HL-60/S4 (cell line): ENCODE data around the gene TMEM52B.
"Not testable (repeated sequence)": the region's sequence is repeated elsewhere in the genome, so short reads cannot be mapped to it uniquely, and the experiment has no call there.

Experiments used
- in situ Hi-C: fragments of 300-500 bp; cut with MboI; formaldehyde crosslinking; loops from 2 replicates; pipeline ENCODE4 v1.14.3; 2022; ENCODE audit warnings: low sequenced_read_pairs

TMEM52B gene

DNA sequence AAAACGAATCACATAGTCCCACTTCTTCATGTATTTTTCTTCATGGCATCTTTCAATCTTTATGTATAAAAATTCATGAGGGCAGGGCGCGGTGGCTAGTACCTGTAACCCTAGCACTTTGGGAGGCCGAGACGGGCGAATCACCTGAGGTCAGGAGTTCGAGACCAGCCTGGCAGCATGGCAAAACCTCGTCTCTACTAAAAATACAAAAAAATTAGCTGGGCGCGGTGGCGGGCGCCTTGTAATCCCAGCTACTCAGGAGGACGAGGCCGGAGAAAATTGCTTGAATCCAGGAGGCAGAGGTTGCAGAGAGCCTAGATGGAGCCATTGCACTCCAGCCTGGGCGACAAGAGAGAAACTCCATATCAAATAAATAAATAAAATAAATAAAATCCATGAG, 31.4 kb downstream of the TMEM52B start:
- in situ Hi-C loops: no loop called here

DNA sequence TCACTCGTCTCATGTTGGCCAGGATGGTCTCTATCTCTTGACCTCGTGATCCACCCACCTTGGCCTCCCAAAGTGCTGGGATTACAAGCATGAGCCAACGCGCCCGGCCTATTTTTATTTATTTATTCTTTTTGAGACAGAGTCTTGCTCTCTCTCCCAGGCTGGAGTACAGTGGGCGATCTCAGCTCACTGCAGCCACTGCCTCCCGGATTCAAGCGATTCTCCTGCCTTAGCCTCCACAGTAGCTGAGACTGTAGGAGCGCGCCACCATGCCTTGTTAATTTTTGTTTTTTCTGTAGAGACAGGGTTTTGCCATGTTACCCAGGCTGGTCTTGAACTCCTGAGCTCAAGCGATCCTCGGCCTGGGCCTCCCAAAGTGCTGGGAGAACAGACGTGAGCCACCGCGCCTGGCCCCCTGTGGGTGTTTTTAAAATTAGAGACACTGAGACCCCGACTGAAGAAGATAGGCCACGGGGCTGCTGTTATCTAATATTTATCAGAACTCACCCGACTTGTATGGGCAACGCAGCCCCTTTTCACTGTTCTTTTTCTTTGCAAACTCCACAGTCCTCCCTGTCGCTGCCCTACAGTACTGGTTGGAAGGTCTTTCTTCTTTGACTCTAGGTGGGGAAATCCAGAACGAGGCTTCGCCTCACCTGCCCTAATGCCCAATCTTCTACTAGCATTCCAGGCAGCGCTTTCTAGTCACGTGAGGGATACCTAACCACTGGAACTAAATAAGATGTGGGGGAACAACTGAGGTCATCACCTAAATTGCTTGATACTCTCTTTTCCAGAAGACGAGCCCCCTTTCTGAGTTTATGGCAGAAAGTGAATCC, 32.5 kb downstream of the TMEM52B start:
- in situ Hi-C loops: no loop called here

DNA sequence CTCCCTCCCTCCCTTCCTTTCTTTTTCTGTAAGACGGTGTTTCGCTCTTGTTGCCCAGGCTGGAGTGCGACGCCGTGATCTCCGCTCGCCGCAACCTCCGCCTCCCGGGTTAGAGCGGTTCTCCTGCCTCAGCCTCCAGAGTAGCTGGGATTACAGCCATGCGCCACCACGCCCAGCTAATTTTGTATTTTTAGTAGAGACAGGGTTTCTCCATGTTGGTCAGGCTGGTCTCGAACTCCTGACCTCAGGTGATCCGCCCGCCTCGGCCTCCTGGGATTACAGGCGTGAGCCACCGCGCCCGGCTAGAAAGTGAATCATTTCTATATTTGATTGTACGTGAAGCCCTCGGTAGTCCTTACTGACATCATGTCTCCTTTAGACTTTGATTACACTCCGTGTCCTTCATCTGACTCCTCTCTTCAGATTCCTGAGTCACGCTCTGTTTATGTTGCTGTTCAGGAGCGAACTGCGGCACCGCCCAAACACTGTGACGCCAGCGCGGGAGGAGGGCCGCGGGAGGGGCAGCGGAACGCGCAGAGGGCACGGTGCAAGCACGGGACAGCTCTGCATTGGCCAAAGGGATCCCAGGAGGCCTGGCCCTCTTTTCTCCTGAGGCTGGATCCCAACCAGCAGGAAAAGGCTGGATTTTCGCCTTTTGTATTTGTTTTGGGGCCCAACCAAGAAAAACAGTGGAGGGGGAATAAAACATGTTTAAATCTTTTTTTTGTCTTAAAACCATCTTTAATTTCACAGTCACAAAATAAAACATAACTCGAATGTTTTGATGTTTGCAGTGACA, 33.3 kb downstream of the TMEM52B start:
- in situ Hi-C loops: no loop called here

DNA sequence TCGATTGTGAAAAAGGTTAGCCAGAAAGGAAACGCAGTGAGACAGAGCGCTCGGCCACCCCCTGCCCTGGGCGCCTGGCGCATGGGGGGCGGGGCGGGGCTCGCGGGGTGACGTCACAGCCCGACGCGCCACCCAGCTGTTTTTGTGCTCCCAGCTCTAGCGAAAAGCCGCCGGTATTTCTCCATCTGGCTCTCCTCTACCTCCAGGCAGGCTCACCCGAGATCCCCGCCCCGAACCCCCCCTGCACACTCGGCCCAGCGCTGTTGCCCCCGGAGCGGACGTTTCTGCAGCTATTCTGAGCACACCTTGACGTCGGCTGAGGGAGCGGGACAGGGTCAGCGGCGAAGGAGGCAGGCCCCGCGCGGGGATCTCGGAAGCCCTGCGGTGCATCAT, 33.9 kb downstream of the TMEM52B start, which contains the start of gene GABARAPL1:
Gene GABARAPL1, plus strand, starts transcription at position 139 of the 393 bp plus-strand sequence. Its CDS starts 253 bp downstream, at position 392.
- in situ Hi-C loops: no loop called here

DNA sequence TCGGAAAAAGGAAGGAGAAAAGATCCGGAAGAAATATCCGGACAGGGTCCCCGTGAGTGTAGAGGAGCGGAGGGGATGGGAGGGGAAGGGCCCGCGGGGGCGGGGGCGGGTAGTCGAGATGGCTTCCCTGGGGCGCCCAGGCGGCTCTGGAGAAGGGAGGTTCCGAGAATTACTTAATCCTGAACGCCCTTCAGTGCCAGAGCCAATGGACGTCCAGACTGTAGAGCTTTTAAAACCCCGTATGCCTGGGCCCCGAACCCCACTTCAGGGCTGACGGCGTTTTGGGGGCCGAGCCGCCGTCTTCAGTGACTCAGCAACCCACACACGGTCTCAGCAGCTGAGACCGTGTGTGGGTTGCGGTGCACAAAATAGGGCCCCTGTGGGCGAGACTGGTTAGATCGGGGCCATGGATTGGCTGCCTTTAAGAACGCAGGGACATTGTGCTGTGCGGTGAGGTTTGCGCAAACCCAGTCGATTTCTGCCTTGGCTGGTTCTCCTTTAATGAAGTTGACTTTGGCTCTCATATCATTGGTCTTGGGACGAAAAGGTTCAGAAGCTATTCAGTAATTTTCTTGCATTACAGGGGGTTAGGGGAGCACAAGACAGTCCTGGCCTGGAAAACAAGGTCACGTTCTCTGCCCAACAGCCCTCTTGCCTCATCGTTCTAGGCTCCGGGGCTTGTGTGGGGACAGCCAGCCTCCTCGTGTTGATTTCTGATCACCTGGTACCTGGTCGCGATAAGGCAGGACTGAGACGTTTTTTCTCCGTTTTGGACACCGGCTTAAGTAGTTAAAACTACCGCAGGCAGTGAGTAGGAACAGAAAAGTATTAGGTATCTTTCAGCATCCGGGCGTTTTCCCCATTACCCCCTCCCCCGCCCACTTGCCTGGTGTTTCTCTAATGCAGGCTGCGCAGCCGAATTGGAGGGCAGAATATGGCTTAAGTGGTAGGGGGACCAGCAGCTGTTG, 34.6 kb downstream of the TMEM52B start:
- in situ Hi-C loops: no loop called here

DNA sequence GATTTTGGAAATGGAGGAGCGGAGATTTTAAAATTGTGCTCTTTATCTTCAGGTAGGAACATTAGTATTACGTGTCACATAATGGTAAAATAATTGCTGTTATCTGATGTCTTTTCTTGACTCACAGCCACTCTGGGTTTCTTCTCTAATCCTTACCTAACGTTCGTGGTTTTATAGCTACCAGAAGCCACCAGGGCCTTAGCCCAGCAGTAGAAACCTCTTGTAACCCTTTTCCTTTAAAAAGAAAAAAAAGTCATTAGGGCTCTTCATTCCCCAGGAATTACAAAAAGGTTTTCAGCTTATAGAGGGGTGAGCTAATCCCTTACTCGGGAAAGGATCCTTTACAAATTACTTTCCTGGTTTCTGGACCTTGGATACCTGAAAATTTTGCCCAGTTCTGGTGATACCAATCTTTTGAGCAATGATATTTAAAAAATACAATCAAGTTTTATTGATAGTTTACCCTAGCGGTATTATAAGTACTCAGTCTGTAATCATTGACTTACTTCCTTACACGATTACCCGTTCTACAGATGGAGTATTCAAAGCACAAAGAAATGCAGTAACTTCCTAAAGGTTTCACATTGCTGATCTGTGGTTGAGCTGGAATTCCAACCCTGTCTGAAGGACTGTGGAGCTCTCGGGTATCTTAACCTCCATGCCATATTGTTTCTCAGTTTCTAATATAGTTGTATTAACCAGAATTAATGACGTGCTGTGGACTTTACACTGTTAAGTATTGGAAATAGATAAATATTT, 35.5 kb downstream of the TMEM52B start:
- in situ Hi-C loops: no loop called here

DNA sequence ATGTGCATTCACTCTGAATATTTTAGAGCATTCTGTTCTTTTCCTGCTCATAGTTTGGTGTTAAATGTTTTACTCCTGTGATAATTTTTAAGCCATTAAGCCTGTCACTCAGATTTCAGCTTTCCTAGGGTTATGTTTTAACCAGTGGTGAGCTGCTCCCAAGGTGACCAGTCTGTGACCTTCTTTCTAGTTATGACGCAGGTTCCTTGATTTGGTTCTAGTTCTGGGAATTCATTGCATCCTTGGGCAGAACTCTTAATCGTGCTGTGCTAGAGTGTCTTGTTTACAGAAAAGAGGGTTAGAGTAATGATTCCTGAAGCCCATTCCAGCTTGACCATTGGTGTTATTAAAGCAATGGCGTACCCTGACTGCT, 36.0 kb downstream of the TMEM52B start:
- in situ Hi-C loops: no loop called here

DNA sequence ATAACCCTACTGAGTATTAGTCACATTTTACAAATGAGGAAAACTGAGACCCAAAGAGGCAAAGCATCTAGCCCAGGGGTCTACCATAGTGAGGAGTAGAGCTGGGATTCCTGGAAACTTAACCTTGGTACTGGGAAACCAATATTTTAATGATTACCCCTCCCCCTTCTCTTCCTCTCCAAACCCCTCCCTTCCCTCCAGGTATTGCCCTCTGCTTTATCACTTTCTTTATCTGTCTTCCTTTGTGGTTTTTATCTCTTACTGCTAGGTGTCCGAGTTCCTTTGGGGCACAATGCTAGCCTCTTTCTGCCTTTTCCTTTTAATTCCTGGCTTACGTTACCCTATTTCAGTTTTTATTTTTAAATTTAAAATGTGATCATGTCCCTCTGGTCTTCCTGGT, 36.6 kb downstream of the TMEM52B start:
- in situ Hi-C loops: no loop called here

DNA sequence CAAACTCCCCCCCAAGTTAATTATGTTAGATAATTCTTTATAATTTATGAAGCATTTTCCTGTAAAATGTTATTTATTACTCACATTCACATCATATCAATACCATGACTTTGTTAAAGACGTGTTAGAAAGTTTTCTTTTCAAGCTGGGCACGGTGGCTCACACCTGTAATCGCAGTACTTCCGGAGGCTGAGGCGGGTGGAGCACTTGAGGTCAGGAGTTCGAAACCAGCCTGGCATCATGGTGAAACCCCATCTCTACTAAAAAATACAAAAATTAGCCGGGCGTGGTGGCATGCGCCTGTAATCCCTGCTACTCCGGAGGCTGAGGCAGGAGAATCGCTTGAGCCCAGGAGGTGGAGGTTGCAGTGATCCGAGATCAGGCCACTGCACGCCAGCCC, 37.1 kb downstream of the TMEM52B start:
- in situ Hi-C loops: not testable (repeated sequence)

DNA sequence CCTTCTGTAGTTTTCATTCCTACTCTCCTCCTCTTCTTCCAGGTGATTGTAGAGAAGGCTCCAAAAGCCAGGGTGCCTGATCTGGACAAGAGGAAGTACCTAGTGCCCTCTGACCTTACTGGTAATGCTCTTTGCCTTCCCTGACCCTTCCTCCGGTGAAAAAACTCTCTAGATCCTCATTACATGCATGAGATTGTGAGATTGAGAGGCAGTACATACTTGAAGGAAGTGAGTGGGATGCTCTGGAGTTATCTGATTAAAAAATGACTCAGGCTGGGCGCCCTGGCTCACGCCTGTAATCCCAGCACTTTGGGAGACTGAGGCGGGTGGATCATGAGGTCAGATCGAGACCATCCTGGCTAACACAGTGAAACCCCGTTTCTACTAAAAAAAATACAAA, 39.2 kb downstream of the TMEM52B start:
- in situ Hi-C loops: no loop called here

DNA sequence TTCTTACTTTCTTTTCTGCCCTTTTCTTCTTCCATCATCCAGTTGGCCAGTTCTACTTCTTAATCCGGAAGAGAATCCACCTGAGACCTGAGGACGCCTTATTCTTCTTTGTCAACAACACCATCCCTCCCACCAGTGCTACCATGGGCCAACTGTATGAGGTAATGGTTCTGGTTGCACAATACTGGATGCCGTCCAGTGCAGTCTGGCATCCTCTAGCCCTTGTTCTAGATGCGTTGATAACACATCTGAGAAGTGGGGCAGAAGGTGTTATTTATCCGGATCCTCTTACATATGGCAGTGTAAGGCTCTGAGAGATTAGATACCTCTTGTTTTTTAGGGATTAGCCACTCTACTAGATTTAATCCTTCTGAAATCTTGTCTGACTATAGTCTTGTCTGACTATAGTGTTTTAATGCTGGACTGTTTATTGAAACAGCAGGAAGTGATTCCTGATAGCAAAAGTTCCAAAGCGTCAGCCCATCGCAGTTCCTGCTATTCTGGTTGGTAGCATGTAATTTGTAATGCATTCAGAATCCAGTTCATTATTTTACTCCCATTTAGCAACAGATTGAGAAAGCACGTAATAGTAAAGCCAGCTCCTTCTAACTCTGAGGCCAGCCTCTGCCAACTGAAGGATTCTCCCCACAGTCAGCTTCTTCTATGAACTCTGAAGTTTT, 41.7 kb downstream of the TMEM52B start:
- in situ Hi-C loops: no loop called here

DNA sequence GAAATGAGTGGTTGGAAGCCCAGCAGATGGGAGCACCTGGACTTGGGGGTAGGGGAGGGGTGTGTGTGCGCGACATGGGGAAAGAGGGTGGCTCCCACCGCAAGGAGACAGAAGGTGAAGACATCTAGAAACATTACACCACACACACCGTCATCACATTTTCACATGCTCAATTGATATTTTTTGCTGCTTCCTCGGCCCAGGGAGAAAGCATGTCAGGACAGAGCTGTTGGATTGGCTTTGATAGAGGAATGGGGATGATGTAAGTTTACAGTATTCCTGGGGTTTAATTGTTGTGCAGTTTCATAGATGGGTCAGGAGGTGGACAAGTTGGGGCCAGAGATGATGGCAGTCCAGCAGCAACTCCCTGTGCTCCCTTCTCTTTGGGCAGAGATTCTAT, 43.0 kb downstream of the TMEM52B start:
- in situ Hi-C loops: no loop called here

DNA sequence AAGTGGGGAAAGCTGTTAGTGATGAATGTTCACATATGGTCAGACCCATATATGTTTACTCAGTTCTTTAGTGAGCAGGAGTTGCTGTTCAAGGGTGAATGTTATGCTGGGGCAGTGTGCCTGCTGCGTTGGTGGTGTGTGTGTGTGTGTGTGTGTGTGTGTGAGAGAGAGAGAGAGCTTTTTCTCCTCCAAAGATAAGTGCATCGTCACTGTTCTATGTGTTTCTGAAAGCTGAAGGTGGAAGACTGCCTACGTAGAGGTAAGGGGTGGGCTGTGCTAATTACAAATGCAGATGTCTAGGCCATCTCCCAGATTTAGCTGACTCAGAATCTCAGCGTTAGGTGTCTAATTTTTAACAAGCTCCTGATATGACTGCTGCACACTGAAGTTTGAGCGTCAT, 44.4 kb downstream of the TMEM52B start:
- in situ Hi-C loops: no loop called here

DNA sequence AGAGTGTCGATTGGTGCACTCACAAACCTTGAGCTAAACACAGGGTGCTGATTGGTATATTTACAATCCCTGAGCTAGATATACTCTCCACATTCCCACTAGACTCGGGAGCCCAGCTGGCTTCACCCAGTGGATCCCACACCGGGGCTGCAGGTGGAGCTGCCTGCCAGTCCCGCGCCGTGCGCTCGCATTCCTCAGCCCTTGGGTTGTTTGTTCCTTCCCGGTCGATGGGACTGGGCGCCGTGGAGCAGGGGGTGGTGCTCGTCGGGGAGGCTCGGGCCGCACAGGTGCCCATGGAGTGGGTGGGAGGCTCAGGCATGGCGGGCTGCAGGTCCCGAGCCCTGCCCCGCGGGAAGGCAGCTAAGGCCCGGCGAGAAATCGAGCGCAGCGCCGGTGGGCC, 46.6 kb downstream of the TMEM52B start:
- in situ Hi-C loops: loop anchor here (25.0 kb wide), 1 partner anchor 962 kb away; the partner anchor contains the start of gene TAS2R42

DNA sequence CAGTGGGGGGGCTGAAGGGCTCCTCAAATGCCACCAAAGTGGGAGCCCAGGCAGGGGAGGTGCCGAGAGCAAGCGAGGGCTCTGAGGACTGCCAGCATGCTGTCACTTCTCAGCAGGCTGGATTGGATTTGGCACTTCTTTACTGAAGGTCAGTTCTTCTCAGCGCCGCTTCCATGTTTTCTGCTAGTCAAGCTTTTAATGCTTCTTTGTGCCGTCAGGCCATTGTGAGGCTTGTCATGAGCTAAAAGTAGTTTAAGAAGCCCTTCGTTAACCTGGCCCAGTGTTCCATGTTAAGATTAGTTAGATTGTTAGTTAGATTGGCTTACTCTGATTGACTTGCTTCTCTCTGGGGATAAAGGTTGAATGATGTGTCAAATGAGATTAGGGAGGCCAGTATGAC, 47.3 kb downstream of the TMEM52B start:
- in situ Hi-C loops: loop anchor here (25.0 kb wide), 1 partner anchor 961 kb away; the partner anchor contains the start of gene TAS2R42

DNA sequence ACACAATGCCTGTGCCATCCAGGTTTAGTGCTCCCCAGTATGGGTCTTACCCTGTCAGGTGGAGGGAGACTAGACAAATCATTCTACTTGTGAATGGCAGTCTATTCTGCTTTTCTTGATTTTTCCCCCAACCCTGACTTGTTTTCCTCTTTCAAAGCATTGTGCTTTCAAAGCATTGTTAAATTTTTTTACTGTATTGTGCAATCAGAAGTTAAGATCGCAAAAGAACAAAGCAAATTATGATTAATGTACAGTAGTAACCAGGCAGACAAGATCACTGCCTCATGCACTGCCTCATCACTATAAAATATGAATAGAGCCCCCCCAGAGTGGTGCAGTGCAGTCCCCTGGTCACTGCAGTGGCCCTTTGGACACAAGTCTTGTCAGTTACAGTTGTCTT, 47.9 kb downstream of the TMEM52B start:
- in situ Hi-C loops: loop anchor here (25.0 kb wide), 1 partner anchor 961 kb away; the partner anchor contains the start of gene TAS2R42

DNA sequence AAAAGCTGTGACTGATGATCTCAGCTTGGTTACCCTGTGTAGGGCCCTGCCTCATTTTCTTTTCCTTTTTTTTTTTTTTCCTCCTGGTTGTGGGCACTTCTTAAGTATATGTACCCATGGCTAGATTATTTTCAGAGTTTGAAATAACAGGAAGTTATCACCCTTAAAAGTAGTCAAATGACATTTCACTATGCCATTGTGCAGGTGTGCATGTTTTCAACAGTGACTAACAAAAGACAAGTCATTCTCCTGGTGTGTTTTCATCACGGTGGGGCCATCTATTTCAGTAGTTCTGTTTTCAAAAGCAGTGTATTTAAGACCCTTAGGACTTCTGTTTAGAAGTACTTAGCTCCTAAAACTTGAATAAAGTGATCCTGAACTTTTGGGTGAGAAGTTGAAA, 48.8 kb downstream of the TMEM52B start:
- in situ Hi-C loops: loop anchor here (25.0 kb wide), 1 partner anchor 960 kb away; the partner anchor contains the start of gene TAS2R42

DNA sequence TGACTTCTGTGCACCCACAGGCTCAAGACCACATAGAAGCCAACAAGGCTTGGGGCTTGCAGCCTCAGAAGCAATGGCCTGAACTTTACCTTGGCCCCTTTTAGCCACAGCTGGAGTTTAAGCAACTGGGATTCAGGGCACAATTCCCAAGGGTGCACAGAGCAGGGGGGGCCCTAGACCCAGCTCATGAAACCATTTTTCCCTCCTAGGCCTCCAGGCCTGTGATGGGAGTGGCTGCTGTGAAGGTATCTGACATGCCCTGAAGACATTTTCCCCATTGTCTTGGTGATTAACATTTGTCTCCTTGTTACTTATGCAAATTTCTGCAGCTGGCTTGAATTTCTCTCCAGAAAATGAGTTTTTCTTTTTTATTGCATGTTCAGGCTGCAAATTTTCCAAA, 55.7 kb downstream of the TMEM52B start:
- in situ Hi-C loops: loop anchor here (10.0 to 25.0 kb wide), 3 partner anchors 330 to 1250 kb away; partner anchors contain the start of gene TAS2R42
